Tibial artery (tissue), 4 donors: ENCODE data around the gene RNF166.

Experiments used
- DNase-seq, 2 donors: peaks; one replicate each; pipeline ENCODE4 v3.0.0-alpha.2; 2019
- H3K27ac ChIP-seq, 2 donors: fragments of 200-600 bp; sonication (generic) in 1 of 2; 1 replicate in 1 of 2; 2 replicates in 1 of 2; pipeline ENCODE4 v1.5.1; 2018 to 2019; ENCODE audit warnings: mild to moderate bottlenecking in 1 of 2
- H3K27me3 ChIP-seq, 2 donors: fragments of 200-600 bp; sonication (generic) in 1 of 2; one replicate each; pipeline versions ENCODE4 v1.5.1 to v1.6.0; 2016 to 2019
- H3K36me3 ChIP-seq, 3 donors: fragments of 200-600 bp; sonication (generic) in 2 of 3; one replicate each; pipeline ENCODE4 v1.5.1; 2016 to 2019; ENCODE audit warnings: mild to moderate bottlenecking in 2 of 3
- H3K4me1 ChIP-seq, 4 donors: fragments of 200-600 bp; sonication (generic) in 2 of 4; 1 replicate in 3 of 4; 2 replicates in 1 of 4; pipeline ENCODE4 v1.5.1; 2016 to 2019
- H3K4me3 ChIP-seq, 2 donors: fragments of 200-600 bp; sonication (generic) in 1 of 2; 1 replicate in 1 of 2; 2 replicates in 1 of 2; pipeline ENCODE4 v1.5.1; 2018 to 2019; ENCODE audit warnings: mild to moderate bottlenecking in 2 of 2
- H3K9me3 ChIP-seq, 3 donors: fragments of 200-600 bp; sonication (generic) in 1 of 3; one replicate each; pipeline ENCODE4 v1.5.1; 2016 to 2019
- CTCF ChIP-seq, 2 experiments: fragments of 200-600 bp in 1 of 2; fragments of 450-650 bp in 1 of 2; IDR thresholded peaks; one replicate each; pipeline ENCODE4 v1.5.1; 2017 to 2019; ENCODE audit warnings: antibody characterized with exemption in 2 of 2, mild to moderate bottlenecking in 1 of 2, moderate library complexity in 1 of 2
- intact Hi-C: fragments of 100-400 bp; cut with DNase I; formaldehyde crosslinking; loops from one replicate; pipeline ENCODE4 v1.15.0; 2023; ENCODE audit warnings: low total_unique reads

RNF166 gene

GRCh38 chr16:88722784-88723506, 16.7 kb upstream of the RNF166 start:
- no peak for TF ChIP-seq CTCF (IDR thresholded peaks at IDR 0.05)
- Histone ChIP-seq H3K36me3 (peaks cover 56 to 100% (median 97%) of the 10 kb centered on the region in 3 donors), H3K27me3 (no peaks in the 10 kb centered on the region), H3K4me1 (no peaks in the 10 kb centered on the region), H3K4me3 (no peak overlapping the region), H3K27ac (no peak overlapping the region), H3K9me3 (no peaks in the 10 kb centered on the region)
- no peak for DNase-seq
- intact Hi-C loops: no loop called here

GRCh38 chr16:88721815-88722755, 15.9 kb upstream of the RNF166 start:
- no peaks in the 10 kb centered on the region for H3K27me3 ChIP-seq
- no peaks in the 10 kb centered on the region for H3K4me1 ChIP-seq
- no peak overlapping the region for H3K4me3 ChIP-seq
- no peak for DNase-seq
- no peak overlapping the region for H3K27ac ChIP-seq
- intact Hi-C loops: no loop called here
- no peaks in the 10 kb centered on the region for H3K9me3 ChIP-seq
- no peak for TF ChIP-seq CTCF (IDR thresholded peaks at IDR 0.05)
- H3K36me3 ChIP-seq: peaks cover 61 to 100% (median 96%) of the 10 kb centered on the region in 3 donors

GRCh38 chr16:88721236-88721635, 15.0 kb upstream of the RNF166 start:
- Histone ChIP-seq H3K36me3 (peaks cover 65 to 100% (median 96%) of the 10 kb centered on the region in 3 donors), H3K9me3 (no peaks in the 10 kb centered on the region), H3K27me3 (no peaks in the 10 kb centered on the region), H3K4me3 (no peak overlapping the region), H3K4me1 (no peaks in the 10 kb centered on the region), H3K27ac (no peak overlapping the region)
- intact Hi-C loops: no loop called here
- DNase-seq: no peak
- TF ChIP-seq CTCF (IDR thresholded peaks at IDR 0.05): no peak

GRCh38 chr16:88720396-88720970, 14.3 kb upstream of the RNF166 start:
- Histone ChIP-seq H3K4me1 (no peaks in the 10 kb centered on the region), H3K9me3 (no peaks in the 10 kb centered on the region), H3K4me3 (no peak overlapping the region), H3K36me3 (peaks cover 67 to 100% (median 96%) of the 10 kb centered on the region in 3 donors), H3K27me3 (no peaks in the 10 kb centered on the region), H3K27ac (no peak overlapping the region)
- no peak for DNase-seq
- intact Hi-C loops: no loop called here
- TF ChIP-seq CTCF (IDR thresholded peaks at IDR 0.05): no peak

GRCh38 chr16:88719933-88720296, 13.7 kb upstream of the RNF166 start:
- Histone ChIP-seq H3K27me3 (no peaks in the 10 kb centered on the region), H3K36me3 (peaks cover 68 to 100% (median 96%) of the 10 kb centered on the region in 3 donors), H3K4me3 (no peak overlapping the region), H3K27ac (no peak overlapping the region), H3K9me3 (no peaks in the 10 kb centered on the region), H3K4me1 (no peaks in the 10 kb centered on the region)
- DNase-seq: no peak
- intact Hi-C loops: no loop called here
- no peak for TF ChIP-seq CTCF (IDR thresholded peaks at IDR 0.05)
